Nephron (organoid): Measurements from ENCODE around the gene CHAD.

Experiments
- H3K27ac Mint-ChIP-seq, 3 experiments: 2 replicates each; pipeline ENCODE4 v1.8.0; 2020; ENCODE audit warnings: mixed read lengths in 3 of 3, mild to moderate bottlenecking in 2 of 3, moderate library complexity in 1 of 3
- H3K27me3 Mint-ChIP-seq: 2 replicates; pipeline ENCODE4 v1.8.0; 2021; ENCODE audit warnings: low read depth, mild to moderate bottlenecking, moderate library complexity, mixed read lengths
- H3K36me3 Mint-ChIP-seq: 2 replicates; pipeline ENCODE4 v1.8.0; 2020; ENCODE audit warnings: low read depth, mixed read lengths
- H3K4me1 Mint-ChIP-seq: 2 replicates; pipeline ENCODE4 v1.8.0; 2020; ENCODE audit warnings: mixed read lengths
- H3K4me3 Mint-ChIP-seq, 3 experiments: 2 replicates each; pipeline ENCODE4 v1.8.0; 2020; ENCODE audit warnings: mild to moderate bottlenecking in 3 of 3, mixed read lengths in 3 of 3, moderate library complexity in 2 of 3
- H3K9me3 Mint-ChIP-seq: 2 replicates; pipeline ENCODE4 v1.8.0; 2020; ENCODE audit warnings: mixed read lengths
- TF ChIP-seq, protein P1 (sequence below), 3 experiments: fragments of 200-600 bp; sonication (generic); IDR thresholded peaks; one replicate each; pipeline ENCODE4 v1.5.0; 2021; ENCODE audit warnings: antibody characterized with exemption in 3 of 3; ENCODE audit not compliant: unreplicated experiment in 3 of 3

CHAD gene

DNA sequence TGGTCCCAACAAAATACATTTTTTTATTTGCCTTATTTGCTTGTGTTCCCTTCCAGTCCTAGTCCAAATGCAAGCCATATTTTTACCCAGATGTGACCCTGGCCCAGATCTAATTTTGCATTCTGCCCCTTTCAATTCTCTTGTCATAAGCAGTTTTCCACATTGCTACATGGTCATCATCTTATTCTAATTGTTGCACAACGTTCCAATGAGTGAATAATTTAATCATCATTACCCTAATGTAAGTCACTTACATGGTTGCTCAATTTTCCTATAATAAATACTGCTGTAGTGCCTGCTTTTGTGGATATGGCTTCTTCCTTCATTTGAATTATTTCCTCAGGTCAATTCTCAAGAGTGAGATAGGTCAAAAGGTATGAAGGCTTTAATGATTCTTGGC lies 22.8 kb upstream of the CHAD start:
- H3K4me1 Mint-ChIP-seq = no peaks in the 10 kb centered on the region
- no peaks in the 10 kb centered on the region for H3K36me3 Mint-ChIP-seq
- H3K27ac Mint-ChIP-seq = no peak overlapping the region
- TF ChIP-seq, protein P1, sequence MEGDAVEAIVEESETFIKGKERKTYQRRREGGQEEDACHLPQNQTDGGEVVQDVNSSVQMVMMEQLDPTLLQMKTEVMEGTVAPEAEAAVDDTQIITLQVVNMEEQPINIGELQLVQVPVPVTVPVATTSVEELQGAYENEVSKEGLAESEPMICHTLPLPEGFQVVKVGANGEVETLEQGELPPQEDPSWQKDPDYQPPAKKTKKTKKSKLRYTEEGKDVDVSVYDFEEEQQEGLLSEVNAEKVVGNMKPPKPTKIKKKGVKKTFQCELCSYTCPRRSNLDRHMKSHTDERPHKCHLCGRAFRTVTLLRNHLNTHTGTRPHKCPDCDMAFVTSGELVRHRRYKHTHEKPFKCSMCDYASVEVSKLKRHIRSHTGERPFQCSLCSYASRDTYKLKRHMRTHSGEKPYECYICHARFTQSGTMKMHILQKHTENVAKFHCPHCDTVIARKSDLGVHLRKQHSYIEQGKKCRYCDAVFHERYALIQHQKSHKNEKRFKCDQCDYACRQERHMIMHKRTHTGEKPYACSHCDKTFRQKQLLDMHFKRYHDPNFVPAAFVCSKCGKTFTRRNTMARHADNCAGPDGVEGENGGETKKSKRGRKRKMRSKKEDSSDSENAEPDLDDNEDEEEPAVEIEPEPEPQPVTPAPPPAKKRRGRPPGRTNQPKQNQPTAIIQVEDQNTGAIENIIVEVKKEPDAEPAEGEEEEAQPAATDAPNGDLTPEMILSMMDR (IDR thresholded peaks at IDR 0.05; ENCODE audit: unreplicated experiment in 3 of 3) = no peak
- H3K9me3 Mint-ChIP-seq = no peaks in the 10 kb centered on the region
- H3K27me3 Mint-ChIP-seq = peaks cover 6% of the 10 kb centered on the region
- H3K4me3 Mint-ChIP-seq = no peak overlapping the region

GRCh38 chr17:50488880-50489279 lies 20.2 kb upstream of the CHAD start:
- TF ChIP-seq, protein P1 (IDR thresholded peaks at IDR 0.05; ENCODE audit: unreplicated experiment in 3 of 3) = no peak
- Mint-ChIP-seq H3K27ac (no peak overlapping the region), H3K36me3 (peaks cover 15% of the 10 kb centered on the region), H3K9me3 (no peaks in the 10 kb centered on the region), H3K4me1 (no peaks in the 10 kb centered on the region), H3K27me3 (no peaks in the 10 kb centered on the region), H3K4me3 (no peak overlapping the region)

GRCh38 chr17:50487213-50488096 lies 18.8 kb upstream of the CHAD start:
- H3K36me3 Mint-ChIP-seq = peaks cover 22% of the 10 kb centered on the region
- H3K27me3 Mint-ChIP-seq = no peaks in the 10 kb centered on the region
- no peak overlapping the region for H3K4me3 Mint-ChIP-seq
- TF ChIP-seq, protein P1 (IDR thresholded peaks at IDR 0.05; ENCODE audit: unreplicated experiment in 3 of 3) = no peak
- H3K27ac Mint-ChIP-seq = no peak overlapping the region
- peaks cover 5% of the 10 kb centered on the region for H3K4me1 Mint-ChIP-seq
- H3K9me3 Mint-ChIP-seq = no peaks in the 10 kb centered on the region

DNA sequence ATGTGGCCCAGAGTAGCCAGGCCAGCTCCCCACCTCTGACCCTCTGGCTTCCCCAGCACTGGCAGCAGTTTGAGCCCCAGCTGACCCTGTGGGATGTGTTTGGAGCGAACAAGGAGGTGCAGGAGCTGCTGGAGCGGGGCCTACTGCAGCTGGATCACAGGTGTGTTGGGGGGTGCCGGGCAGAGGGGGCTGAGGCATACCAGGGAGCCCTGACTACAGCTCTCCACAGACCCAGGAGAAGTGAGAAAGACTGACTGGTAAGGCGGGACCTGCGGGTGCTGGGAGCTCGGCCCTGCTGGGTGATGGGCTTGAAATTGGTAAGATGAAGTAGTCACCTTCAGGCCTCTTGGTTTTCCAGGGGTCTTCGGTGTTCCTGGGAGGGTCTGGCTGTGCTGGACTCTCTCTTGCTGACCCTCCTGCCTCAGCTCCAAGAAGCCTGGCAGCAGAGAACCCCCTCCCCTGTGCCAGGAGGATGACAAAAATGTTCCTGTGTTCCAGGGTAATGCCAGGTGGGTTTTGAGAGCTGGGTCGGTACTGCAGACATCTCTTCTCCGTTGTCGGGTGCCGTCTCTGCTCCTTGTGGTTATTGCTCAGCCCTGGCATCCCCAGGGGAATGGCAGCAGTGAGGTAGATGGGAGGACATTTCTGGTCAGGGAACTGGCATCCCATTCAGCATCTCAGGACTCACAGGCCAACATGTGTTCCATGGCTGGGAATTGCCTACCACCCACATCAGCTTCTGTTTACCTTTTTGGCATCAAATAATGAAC lies 15.9 kb upstream of the CHAD start:
- Mint-ChIP-seq H3K4me1 (peaks cover 8% of the 10 kb centered on the region), H3K36me3 (peaks cover 24% of the 10 kb centered on the region), H3K27me3 (no peaks in the 10 kb centered on the region), H3K9me3 (no peaks in the 10 kb centered on the region), H3K4me3 (no peak overlapping the region), H3K27ac (no peak overlapping the region)
- TF ChIP-seq, protein P1 (IDR thresholded peaks at IDR 0.05; ENCODE audit: unreplicated experiment in 3 of 3) = no peak

DNA sequence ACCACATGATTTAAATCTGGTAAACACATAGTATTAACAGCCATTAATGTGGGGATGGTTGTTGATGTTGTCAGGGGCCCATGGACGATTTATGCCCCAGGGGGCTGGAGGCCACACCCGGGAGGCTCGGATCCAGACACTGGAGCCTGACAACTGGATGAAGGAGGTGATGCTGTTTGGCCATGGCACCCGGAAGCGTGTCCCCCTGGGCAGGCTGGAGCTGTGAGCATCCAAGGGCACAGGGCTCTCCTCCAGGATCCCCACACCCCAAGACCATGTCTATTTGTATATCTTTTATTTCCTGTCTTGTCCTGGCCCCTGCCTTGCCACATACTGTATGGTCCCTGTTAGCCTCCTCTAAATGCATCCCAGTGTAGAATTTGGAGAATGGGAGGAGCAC lies 14.6 kb upstream of the CHAD start:
- no peaks in the 10 kb centered on the region for H3K9me3 Mint-ChIP-seq
- H3K27me3 Mint-ChIP-seq = peaks cover under 1% of the 10 kb centered on the region
- H3K4me1 Mint-ChIP-seq = peaks cover 14% of the 10 kb centered on the region
- no peak overlapping the region for H3K4me3 Mint-ChIP-seq
- H3K36me3 Mint-ChIP-seq = peaks cover 24% of the 10 kb centered on the region
- no peak overlapping the region for H3K27ac Mint-ChIP-seq
- TF ChIP-seq, protein P1 (IDR thresholded peaks at IDR 0.05; ENCODE audit: unreplicated experiment in 3 of 3) = no peak
